Type B pancreatic cell (in vitro differentiated cells): ENCODE data around the gene CAPN11. TPM values are rescaled to one million over a fixed set of nuclear protein-coding genes. Genes with fewer than 3 reads are reported as not detected.

ENCODE experiments used
- DNase-seq: peaks from one replicate; pipeline ENCODE4 v3.0.0; 2021; ENCODE audit warnings: mixed read lengths; ENCODE audit not compliant: unreplicated experiment; ENCODE audit errors: extremely low spot score
- H3K27ac Mint-ChIP-seq: 2 replicates; pipeline ENCODE4 v1.8.0; 2021; ENCODE audit warnings: mild to moderate bottlenecking, mixed read lengths
- H3K27me3 Mint-ChIP-seq: 2 replicates; pipeline ENCODE4 v1.8.0; 2021; ENCODE audit warnings: mixed read lengths
- H3K36me3 Mint-ChIP-seq: 2 replicates; pipeline ENCODE4 v1.8.0; 2021; ENCODE audit warnings: mixed read lengths
- H3K4me1 Mint-ChIP-seq: one replicate; pipeline ENCODE4 v1.8.0; 2021; ENCODE audit warnings: mixed read lengths; ENCODE audit not compliant: unreplicated experiment
- H3K4me3 Mint-ChIP-seq: 2 replicates; pipeline ENCODE4 v1.8.0; 2021; ENCODE audit warnings: mild to moderate bottlenecking, mixed read lengths
- H3K9me3 Mint-ChIP-seq: 2 replicates; pipeline ENCODE4 v1.8.0; 2021; ENCODE audit warnings: mixed read lengths
- total RNA-seq: library from RNA; stranded (reverse); gene quantifications from 2 replicates; pipeline ENCODE4 v1.2.1, GENCODE V29; 2021; ENCODE audit warnings: low replicate concordance
- TF ChIP-seq, protein P1 (sequence below): fragments of 200-600 bp; sonication (generic); conservative IDR thresholded peaks from 2 replicates; pipeline ENCODE4 v1.5.0; 2021; ENCODE audit warnings: antibody characterized with exemption, mild to moderate bottlenecking

Gene CAPN11
- total RNA-seq, 1 donor from 2014 or later: not detected

DNA sequence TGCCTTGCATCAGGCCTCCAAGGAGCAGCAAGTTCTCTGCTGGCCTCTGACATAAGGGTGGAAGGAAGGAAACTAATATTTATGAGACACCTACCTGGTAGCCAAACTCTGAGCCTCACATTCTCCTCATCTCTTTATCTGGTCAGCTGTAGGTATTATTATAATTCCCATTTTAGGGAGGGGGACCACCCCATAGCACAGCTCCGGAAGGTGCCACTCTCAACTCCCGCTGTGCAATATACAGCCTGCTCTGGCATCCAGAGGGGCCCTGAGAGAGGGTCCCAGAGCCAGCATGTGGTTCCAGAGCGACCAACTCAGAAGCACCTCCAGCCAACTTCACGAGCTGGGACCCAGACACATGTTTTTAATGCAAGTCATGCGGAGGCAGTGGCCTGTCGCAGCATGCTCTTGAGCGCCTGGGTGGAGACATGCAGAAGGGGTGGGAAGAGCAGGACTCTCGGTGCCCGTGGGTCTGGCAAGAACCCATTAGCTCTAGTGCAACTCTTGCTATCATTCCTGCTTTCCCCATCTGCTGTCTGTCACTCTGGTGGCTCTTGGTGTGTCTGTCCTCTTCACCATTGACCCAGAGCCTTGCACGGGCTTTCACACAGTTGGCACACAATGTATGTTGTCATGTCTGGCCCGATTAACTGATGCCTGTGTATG, 43.2 kb downstream of the CAPN11 start:
- Mint-ChIP-seq H3K4me3 (no peak overlapping the region), H3K9me3 (no peaks in the 10 kb centered on the region), H3K4me1 (peaks cover 15% of the 10 kb centered on the region), H3K27me3 (no peaks in the 10 kb centered on the region), H3K27ac (peak overlapping the region; percentile 23), H3K36me3 (no peaks in the 10 kb centered on the region)
- TF ChIP-seq, protein P1, sequence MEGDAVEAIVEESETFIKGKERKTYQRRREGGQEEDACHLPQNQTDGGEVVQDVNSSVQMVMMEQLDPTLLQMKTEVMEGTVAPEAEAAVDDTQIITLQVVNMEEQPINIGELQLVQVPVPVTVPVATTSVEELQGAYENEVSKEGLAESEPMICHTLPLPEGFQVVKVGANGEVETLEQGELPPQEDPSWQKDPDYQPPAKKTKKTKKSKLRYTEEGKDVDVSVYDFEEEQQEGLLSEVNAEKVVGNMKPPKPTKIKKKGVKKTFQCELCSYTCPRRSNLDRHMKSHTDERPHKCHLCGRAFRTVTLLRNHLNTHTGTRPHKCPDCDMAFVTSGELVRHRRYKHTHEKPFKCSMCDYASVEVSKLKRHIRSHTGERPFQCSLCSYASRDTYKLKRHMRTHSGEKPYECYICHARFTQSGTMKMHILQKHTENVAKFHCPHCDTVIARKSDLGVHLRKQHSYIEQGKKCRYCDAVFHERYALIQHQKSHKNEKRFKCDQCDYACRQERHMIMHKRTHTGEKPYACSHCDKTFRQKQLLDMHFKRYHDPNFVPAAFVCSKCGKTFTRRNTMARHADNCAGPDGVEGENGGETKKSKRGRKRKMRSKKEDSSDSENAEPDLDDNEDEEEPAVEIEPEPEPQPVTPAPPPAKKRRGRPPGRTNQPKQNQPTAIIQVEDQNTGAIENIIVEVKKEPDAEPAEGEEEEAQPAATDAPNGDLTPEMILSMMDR: no peak
- DNase-seq: no peak

DNA sequence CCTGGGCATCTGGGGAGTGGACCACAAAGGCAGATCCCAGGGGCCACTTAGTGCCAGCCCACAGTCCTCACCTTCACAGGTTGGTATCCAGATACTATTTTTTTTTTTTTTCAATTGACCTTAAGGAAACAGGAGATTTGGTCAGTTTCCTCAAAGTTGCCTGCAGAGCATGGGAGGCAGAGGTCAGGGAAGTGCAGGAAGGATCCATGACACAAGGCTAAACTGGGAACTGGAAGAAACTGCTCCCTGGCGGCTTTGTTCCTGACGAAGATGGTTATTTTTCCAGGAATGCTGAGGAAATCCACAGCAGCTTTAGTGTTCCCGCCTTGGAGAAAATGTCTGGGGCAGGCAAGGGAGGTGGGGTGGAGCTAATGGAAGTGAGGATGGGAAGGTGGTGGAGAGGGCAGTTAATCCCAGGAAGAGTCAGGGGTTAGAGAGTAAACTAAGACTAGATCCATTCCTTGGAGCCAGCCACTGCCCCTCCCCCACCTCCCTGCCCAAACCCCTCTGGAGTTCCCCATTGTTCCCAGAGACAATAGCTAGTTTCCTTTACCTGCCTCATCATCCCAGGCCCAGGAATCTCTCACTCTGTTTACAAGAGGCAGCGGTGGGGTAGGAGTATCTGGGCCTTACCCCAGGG, 43.8 kb downstream of the CAPN11 start:
- Mint-ChIP-seq H3K4me1 (peaks cover 15% of the 10 kb centered on the region), H3K27me3 (no peaks in the 10 kb centered on the region), H3K36me3 (no peaks in the 10 kb centered on the region), H3K4me3 (no peak overlapping the region), H3K9me3 (no peaks in the 10 kb centered on the region), H3K27ac (no peak overlapping the region)
- no peak for DNase-seq
- TF ChIP-seq, protein P1: no peak

DNA sequence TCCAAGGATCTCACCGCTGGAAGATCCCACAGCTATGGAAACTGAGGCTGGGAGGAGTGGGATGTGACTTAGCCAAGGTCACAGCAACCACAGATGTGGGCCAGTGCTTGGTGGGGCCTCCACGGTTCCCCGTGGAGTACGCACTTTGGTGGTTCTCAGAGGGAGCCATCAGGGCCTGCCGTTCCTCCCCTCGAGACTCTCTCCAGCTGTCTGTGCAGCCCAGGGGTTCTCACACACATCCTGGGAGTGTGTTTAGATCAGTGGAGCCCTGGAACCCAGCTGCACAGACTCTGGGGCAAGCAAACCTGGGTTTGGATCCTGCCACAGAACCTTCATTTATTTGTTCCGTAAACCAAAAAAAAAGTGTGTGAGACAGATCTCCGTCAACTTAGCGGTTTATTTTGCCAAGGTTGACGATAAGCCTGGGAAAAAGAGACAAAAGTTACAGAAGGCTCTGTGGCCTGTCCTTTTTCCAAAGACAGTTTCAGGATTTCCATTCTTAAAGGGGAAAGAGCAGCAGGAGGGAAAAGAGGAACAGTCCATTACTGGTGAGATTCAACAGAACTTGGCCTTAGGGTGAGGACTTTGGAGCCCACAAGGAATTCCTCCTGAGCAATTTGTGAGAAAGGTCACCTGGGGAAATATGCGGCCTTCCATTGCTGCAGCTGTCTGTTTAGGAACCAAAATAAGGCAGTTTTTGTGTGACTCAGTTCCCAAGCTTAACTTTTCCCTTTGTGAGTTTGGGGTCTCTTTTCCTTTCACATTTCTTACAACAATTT, 44.5 kb downstream of the CAPN11 start:
- TF ChIP-seq, protein P1: no peak
- no peak for DNase-seq
- no peak overlapping the region for H3K4me3 Mint-ChIP-seq
- H3K4me1 Mint-ChIP-seq: peaks cover 17% of the 10 kb centered on the region
- no peaks in the 10 kb centered on the region for H3K36me3 Mint-ChIP-seq
- H3K27ac Mint-ChIP-seq: peak overlapping the region; percentile 48
- H3K9me3 Mint-ChIP-seq: no peaks in the 10 kb centered on the region
- H3K27me3 Mint-ChIP-seq: no peaks in the 10 kb centered on the region

DNA sequence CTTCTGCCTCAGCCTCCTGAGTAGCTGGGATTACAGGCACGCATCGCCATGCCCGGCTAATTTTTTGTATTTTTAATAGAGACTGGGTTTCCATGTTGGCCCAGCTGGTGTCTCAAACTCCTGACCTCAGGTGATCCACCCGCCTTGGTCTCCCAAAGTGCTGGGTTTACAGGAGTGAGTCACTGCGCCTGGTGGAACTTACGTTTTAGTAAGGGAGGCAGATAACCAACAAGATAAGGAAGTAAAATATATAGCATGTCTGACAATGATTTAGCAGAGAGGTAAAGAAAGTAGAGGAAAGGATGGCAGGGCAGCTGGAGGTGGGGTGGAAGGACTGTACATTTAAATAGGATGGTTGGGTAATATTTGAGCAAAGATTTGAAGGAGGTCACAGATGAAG, 45.3 kb downstream of the CAPN11 start:
- peak overlapping the region; percentile 15 for H3K27ac Mint-ChIP-seq
- TF ChIP-seq, protein P1: no peak
- DNase-seq: no peak
- H3K36me3 Mint-ChIP-seq: no peaks in the 10 kb centered on the region
- H3K27me3 Mint-ChIP-seq: no peaks in the 10 kb centered on the region
- H3K4me1 Mint-ChIP-seq: peaks cover 22% of the 10 kb centered on the region
- no peaks in the 10 kb centered on the region for H3K9me3 Mint-ChIP-seq
- H3K4me3 Mint-ChIP-seq: no peak overlapping the region

DNA sequence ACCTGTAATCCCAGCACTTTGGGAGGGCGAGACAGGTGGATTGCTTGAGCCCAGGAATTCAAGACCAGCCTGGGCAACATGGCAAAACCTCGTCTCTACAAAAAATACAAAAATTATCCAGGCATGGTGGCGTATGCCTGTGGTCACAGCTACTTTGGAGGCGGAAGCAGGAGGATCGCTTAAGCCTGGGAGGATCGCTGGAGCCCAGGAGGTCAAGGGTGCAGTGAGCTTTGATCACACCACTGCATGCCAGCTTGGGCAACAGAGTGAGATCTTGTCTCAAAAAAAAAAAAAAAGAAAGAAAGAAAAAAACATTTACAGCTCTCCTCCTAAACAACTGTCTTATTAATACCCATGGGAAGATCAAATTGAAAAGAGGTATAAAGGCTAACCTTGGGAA, 49.3 kb downstream of the CAPN11 start:
- Mint-ChIP-seq H3K27ac (no peak overlapping the region), H3K4me3 (no peak overlapping the region), H3K27me3 (no peaks in the 10 kb centered on the region), H3K4me1 (peaks cover 10% of the 10 kb centered on the region), H3K36me3 (no peaks in the 10 kb centered on the region), H3K9me3 (no peaks in the 10 kb centered on the region)
- DNase-seq: no peak
- TF ChIP-seq, protein P1: no peak
